HG02678 (cell line): Measurements from ENCODE around the gene EBF4.

Experiments used
- ATAC-seq: cut with Tn5 transposase; IDR thresholded peaks from one replicate; pipeline ENCODE4 v1.9.1; 2021; ENCODE audit warnings: mild to moderate bottlenecking, moderate library complexity; ENCODE audit not compliant: unreplicated experiment

The EBF4 gene

DNA sequence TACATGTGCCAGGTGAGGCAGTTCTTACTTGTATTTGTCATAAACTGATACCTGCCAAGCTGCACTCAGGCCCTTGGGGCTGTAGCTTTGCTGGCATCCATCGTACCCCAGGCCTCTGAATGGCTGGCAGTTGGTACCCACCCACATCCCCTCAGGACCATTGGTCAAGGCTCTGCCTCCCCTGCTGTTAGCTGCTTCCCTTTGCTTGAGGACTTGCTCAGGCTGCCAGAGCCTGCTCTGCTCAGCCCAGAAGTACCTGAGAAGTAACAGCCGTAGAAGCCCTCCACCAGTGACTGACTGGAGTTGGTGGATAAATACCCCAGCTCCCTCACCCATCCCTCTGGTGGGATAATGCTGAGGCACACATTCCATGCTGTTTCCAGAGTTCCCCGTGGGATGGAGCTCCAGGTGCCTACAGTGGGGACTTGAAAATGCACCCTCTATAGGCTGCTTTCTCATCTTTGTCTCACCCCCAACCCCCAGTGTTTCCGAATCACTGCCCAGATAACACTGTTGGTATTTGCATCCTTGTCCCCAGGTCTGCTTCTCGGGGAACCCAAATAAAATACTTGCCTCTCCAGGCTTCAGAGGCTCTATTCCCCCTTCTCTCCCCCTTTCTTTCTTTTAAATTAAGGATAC, 7.3 kb downstream of the EBF4 start:
- no peak for ATAC-seq

DNA sequence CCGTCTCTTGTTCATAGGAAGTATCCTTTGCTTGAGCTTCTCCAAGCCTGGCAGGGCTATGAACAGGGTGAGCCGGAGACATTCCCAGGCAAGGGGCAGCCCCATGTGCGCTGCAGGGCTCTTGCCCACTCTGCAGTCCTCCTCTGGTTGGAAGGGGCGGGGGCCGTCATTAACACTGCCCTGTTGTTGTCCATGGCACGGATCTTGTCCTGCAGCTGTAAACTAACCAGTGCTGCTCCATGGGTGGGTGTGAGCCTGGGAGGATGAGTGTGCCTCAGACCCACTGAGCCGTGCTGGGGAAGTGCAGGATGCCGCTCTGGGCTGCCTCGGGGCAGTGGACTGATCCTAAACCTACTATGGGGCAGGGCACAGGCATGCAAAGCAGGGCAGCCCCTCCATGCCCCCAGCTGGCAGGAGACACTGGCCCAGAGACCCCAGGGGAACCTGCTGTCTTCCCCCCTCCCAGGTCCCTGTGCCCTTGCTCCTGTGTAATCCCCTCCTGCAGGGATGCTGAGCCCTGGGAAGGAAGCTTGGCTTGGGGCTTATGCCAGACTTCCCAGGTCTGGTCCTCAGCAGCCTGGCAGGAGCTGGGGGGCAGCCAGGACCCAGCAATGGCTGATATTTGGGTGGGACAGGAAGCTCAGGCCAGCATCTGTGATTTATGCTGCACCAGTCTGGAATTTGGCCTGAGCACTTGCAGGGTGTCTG, 8.5 kb downstream of the EBF4 start:
- ATAC-seq: no peak

GRCh38 chr20:2701671-2702081, 9.1 kb downstream of the EBF4 start:
- no peak for ATAC-seq

- ATAC-seq: no peak
Measured at GRCh38 chr20:2703716-2704475, 11.3 kb downstream of the EBF4 start.

- ATAC-seq: no peak
Measured at GRCh38 chr20:2705931-2706645, 13.5 kb downstream of the EBF4 start.

DNA sequence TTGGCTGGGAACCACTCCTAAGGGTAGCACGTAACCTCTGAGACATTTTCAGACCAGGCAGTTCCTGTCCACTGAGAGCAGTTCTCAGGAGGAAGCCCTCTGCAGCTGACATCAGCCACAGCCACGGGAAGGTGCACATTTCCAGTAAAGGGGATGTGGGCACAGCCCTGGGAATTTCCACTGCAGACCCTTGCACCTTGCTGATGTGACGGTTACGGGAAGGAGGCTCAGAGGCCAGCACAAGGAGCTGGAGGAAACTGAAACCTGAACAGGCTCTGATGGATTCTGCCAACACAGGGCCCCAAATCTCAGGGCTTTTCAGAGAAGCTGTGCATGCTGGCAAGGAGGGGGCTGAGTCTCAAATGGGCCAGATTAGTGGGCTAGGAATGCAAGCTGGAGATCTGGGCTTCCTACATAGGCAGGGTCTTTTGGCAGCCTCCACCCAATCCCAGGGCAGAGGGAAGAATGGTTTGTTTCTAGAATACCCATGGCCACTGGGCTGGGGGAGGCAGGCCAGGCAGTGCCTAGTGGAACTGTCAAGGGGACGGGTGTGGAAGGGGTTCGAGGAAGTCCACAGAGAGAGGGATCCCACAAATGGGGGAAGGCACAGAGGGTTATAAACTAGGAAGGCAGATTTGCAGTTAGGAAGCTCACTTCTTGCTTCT, 14.2 kb downstream of the EBF4 start:
- ATAC-seq: no peak

- no peak for ATAC-seq
Measured at GRCh38 chr20:2707353-2708072, 14.9 kb downstream of the EBF4 start.

DNA sequence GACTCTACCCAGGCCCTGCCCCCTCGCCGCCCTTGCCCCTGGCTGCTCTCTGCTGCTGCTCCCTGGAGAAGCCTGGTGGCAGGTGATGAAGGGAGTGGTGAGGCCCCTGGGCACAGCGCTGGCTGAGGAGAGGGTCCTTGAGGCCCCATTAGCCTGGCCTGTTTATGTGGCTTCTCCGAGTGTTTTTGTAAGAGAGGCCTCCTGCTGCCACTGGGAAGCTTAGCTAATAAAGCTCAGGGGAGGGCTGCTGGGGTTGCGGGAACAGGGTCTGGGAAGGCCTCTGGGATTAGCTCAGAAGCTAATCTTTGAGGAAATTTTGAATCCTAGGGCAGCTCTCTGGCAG, 15.5 kb downstream of the EBF4 start:
- ATAC-seq: no peak

DNA sequence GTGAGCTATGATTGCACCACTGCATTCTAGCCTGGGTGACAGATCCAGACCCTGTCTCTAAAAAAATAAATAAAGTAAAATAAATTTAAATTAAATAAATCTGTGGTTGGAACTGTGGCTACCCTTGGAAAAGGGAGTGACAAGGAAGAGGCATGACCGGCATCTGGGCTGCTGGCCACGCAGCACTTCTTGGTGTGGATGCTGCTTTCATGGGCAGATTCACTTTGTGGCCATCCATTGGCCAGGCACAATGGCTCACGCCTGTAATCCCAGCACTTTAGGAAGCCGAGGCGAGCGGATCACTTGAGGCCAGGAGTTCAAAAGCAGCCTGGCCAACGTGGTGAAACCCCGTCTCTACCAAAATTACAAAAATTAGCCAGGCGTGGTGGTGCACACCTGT, 16.1 kb downstream of the EBF4 start:
- ATAC-seq: no peak

GRCh38 chr20:2709205-2709981, 16.8 kb downstream of the EBF4 start:
- ATAC-seq: no peak

DNA sequence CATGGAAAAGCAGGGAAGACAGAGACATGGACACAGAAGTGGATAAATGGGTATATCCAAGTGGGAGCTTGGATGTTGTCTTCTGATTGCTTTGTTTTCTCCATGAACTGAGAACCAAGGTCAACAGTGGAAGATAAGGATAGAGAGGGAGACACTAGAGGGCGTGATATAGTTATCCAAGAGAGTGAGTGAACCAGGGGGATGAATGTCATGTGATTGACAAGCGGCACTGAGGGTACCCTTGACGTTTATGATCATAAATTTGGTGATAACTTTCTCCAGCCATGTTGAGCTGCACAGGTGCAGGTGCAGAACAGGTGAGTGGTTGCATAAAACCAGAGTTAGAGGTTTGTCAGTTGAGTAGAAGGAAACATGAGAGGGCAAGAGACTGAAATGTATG, 20.7 kb downstream of the EBF4 start:
- ATAC-seq: no peak

GRCh38 chr20:2729251-2729713, 36.7 kb downstream of the EBF4 start:
- ATAC-seq: no peak

DNA sequence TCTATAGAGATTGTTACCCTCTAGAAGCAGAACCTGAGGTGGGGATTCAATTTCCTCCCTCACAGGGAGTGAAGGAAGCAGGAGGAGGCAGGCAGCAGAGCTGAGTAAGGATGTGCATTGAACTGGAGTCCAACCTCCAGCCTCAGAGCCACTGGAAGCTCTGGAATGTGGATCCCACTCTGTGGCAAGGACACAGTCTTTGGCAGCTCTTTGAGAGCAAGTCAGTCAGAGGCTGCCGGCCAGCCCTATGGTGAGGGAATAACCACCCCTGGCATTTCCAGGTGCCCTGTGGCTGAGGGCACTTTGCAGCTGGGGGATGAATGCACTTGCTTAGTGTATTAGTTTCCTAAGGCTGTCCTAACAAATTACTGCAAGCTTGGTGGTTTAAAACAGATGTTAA, 37.2 kb downstream of the EBF4 start:
- ATAC-seq: no peak

- ATAC-seq: no peak
Measured at GRCh38 chr20:2734899-2735298, 42.3 kb downstream of the EBF4 start.

DNA sequence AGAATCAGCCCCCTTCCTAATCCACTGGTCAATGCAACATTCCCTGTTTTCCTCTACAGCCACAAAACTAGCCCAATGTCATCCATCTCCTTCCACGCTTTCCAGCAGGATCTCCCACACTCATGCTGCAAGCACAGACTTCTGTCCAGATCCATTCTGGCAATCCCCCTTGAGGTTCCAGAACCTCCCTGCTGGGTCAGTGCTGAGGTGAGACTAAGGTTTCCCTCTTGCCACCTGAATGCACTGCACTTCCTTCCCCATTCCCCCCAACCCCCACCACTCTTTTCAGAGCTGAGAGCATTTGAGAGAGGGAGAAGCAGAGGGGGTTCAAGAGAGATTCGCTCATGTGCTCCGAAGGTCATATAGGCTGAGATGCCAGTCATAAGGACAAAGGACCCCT, 43.9 kb downstream of the EBF4 start:
- ATAC-seq: no peak

DNA sequence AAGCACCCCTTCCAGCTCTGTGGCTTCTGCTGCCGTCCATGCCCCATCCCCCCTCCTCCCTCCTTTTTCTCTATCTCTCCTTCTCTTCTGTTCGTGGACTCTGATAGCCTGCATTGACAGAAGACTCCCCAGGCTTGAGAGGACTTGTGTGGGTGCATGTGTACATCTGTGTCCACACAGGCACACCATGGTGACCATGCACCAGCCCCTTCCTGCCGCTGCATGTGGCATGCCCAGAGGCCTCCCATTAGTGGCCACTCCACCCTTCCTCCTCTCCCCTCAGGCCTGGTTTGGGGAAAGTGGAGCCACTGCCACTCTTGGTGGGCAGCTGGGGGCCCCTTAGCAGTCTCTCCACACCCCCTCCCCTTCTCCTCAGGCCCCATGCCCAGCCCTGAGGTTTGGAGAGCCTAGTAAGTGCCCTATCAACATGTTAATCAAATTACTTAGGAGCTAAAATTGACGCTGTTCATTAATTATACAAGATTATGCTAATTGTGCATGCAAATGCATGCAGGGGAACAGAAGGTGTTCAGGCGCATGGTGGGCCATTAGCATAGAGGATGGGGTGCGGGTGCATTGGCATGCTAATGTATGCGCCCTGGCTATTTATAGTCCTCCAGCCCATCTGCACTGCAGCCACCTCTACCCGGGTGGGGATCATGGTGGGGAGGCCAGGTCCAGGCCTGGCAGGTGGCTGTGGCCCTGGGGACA, 45.9 kb downstream of the EBF4 start:
- ATAC-seq: no peak

GRCh38 chr20:2739042-2739398, 46.4 kb downstream of the EBF4 start:
- no peak for ATAC-seq

DNA sequence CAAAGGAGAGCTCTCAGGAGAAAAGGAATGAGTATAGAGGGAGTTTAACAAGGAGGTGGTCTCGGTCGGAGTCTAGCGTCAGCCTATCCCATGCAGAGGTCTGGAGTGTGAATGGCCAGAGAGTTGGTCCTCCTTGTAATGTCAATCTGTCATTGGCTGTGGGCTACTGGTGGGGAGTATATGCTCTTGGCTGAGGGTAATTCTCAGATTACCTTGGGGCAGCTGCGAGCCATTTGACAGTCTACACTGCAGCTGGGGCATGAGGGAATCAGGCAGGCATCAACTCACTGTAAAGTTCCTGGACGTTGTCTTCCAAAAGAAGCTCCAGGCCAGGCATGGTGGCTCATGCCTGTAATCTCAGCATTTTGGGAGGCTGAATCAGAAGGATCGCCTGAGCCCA, 48.1 kb downstream of the EBF4 start:
- no peak for ATAC-seq

DNA sequence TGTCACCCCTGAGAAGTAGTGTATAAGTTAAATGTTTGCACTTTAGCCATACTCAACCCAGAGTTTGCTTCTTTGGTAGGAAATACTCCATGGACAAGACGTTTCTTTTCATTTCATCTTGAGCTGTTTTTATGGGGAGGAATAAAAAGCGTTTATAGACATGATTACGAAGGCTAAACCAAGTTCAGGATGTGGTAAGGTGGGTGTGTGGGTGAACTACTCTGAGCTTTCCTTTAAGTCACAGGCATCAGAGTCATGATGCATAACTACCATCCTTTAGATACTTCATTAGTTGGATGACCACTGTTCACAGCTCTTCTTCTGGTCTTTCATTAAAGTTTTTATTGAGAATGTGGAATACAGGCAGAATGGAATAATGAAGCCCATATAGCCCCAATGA, 48.9 kb downstream of the EBF4 start:
- no peak for ATAC-seq
